Activated CD8-positive, alpha-beta memory T cell treated with anti-CD3 and anti-CD28 coated beads, Interleukin-2, amount 50 U/mL, for 1 hour (primary cell): ENCODE data around the gene IGHMBP2.

Source experiments
- DNase-seq: peaks from one replicate; pipeline ENCODE4 v3.0.0-alpha.2; 2020; ENCODE audit errors: extremely low read depth

The IGHMBP2 gene

GRCh38 chr11:68890490-68891231 is 13.0 kb upstream of the IGHMBP2 start:
- no peak for DNase-seq

- DNase-seq, result no peak
Measured at GRCh38 chr11:68891351-68891948, 12.2 kb upstream of the IGHMBP2 start.

DNA sequence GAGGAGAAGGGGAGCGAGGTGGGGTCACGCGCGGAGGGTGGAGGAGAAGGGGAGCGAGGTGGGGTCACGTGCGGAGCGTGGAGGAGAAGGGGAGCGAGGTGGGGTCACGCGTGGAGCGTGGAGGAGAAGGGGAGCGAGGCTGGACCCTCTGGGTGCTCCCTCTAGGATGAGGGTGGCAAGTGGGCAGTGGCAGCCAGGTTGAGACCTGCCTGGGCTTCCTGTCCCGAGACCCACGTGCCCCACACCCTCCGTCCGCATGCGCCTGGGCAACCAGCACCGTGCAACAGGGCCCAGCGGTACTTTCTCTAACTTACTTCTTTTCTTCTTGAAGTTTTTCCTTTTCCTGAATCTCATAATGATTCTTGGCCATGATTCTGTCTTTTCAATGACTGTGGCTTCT is 11.1 kb upstream of the IGHMBP2 start:
- no peak for DNase-seq

DNA sequence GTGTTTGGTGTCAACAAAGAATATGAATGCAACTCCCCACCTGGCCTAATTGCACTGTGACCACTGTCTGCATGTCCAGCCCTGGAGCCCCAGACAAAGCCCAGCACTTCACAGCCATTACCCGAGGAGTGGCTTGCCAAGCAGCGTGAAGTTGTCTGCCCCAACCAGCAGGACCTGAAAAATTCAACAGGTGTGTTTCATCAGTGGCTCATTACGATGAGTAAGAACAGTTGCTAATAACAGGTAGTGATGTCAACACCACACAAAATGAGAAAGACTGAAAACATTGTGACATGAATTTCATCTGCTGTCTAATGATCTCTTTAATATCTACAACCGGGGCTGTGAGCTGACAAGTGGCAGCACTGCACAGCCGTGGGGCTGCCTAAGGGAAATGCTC is 10.4 kb upstream of the IGHMBP2 start:
- no peak for DNase-seq

DNA sequence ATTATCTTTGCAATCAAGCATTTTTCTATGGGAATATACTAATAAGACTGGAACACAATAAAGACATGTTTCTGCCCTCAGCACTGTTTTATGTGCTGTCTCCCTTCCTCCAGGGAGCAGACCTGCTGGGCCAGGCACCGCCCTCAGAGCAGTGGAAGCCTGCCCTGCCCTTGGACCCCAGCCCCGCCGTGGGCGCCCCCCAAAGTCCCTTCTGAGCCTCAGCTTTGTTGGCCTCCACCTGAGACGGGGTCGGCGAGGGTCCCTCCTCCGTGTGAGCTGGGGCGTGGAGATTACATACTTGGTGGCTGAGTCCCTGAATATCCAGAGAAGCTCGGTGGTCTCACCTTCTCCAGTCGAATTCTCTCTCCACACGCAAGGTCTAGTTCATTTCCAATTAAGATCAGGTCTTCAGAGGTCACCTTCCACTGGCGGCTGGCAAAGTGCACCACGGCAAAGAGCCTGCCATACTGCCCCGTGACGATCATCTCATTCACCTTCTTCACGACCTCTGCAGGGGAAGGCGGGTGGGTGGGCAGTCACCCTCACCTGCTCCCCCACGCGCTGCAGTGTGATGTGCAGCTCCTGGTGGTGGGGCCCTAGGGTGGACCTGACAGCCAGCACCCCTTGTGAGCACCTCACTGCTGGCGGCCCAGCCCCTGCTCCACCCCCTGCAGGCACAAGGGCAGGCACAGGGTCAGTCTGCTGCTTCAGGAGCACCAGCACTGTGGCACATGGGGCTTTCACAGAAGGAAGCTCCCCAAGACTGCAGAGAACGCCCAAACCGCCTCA is 7.3 kb upstream of the IGHMBP2 start:
- DNase-seq, result no peak

- no peak for DNase-seq
Measured at GRCh38 chr11:68897441-68897840, 6.2 kb upstream of the IGHMBP2 start.

DNA sequence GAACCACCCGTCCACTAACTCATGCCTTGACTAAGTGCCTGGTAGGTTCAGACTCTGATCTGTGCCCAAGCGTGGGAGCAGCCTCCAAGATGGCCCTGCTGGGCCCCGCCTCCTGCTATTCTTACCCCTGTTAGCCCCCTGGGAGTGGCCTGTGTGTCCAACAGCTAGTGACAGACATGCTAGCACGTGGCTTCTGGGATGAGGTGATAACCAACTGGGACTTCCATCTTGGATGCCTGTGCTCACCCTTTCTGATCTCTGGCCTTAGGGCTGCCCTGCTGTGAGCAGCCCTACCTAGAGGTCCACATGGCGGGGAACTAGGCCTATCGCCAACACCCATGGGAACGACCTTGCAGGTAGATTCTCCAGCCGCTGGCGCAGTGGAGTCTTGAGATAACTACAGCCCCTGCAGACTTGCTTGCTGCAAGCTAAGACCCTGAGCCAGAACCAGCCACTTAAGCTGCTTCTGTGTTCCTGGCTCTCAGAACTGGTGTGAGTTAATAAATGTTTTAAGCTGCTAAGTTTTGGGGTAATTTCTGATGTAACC is 2.8 kb upstream of the IGHMBP2 start:
- no peak for DNase-seq

GRCh38 chr11:68904248-68904847 is 657 bp downstream of the IGHMBP2 start:
- no peak for DNase-seq

- no peak for DNase-seq
Measured at GRCh38 chr11:68905421-68906360, 2.0 kb downstream of the IGHMBP2 start.

DNA sequence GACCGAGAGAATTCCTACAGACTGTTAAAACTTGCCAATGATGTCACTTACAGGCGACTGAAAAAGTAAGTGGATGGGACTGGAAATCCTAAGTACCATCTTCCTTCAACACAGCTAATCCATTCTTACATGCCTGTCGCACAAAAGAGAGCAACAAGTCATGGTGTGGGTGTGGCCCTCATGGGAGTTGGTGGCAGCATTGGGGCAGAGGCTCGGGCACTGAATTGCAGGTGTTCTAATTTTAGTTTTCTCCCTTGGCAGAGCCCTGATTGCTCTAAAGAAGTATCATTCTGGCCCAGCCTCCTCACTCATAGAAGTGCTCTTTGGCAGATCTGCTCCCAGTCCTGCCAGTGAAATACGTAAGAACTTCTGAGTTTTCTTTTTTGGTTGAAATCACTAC is 4.6 kb downstream of the IGHMBP2 start:
- DNase-seq, result no peak

DNA sequence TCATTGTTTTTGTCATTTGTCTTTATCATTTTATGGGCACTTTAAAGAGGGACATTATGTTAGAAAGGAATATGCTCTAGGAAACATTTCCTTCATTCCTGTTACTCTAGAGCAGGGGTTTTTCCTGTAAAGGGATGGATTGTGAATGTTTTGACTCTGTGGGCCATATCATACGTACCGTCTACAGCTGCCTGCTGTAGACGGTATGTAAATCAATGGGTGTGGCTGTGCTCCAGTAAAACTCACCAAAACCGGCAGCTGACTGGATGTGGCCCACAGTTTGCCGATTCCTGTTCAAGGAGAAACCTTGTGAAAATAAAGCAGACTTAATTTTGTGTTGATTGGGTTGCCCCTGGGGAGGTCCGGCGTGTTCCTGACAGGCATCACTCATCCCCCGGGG is 7.3 kb downstream of the IGHMBP2 start:
- no peak for DNase-seq

GRCh38 chr11:68911731-68912130 is 8.0 kb downstream of the IGHMBP2 start:
- DNase-seq, result no peak

DNA sequence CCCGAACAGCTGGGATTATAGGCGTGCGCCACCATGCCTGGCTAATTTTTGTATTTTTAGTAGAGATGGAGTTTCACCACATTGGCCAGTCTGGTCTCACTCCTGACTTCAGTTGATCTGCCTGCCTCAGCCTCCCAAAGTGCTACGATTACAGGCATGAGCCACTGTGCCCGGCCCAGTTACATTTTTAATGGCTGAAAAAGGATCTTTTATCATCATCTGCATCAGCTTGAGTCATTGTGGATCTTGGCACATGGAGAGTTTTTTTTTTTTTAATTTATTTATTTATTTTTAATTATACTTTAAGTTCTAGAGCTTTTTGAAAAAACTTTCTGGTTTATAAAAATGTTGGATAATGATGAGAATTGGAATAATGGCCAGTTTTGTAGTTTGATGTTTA is 8.6 kb downstream of the IGHMBP2 start:
- no peak for DNase-seq

DNA sequence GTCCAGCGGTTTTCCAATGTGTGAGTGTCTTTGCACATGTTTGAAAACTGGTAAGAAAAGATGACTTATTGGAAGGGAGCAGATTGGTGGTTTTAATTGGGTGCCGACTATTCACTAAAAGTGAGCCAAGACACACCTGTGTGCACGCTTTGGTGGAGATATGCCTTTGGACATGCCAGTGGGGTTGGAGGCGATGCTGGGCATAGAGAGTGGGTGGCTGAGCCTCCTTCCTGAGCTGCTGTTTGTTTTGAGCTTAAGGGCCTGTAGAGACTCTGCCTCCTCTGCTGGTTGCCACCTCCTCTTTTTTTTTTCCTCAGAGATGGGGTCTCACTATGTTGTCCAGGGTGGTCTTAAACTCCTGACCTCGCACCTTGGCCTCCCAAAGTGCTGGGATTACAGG is 9.5 kb downstream of the IGHMBP2 start:
- DNase-seq, result no peak

DNA sequence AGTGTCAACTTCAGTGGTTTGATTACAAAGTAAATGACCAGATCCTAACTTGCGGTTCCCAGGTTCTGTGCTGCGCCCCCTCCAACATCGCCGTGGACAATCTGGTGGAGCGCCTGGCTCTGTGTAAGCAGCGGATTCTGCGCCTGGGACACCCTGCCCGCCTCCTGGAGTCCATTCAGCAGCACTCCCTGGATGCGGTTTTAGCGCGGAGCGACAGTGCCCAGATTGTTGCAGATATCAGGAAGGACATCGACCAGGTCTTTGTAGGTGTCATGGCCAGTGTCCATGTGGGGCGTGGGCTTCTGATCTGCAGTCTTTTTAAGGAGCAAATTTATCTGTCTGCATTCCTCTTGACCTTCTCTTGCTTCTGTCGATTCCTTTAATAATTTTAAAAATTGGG is 11.1 kb downstream of the IGHMBP2 start:
- no peak for DNase-seq

DNA sequence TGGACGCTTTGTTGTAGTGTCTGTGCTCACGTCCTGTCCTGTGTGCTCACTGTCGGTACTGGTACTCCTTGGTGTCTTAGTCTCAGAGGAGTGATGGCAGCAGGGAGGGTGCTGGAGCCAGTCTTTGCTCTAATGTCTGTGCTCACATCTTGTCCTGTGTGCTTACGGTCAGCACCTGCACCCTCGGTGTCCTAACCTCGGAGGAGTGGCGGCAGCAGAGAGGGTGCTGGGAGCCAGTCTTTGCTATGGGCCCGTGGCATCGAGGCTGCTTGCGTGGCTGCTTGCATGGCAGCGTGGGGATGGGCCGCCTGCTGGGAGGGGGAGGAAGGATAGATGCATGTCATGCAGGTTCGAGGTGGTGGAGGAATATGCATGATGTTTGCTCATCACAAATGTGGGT is 12.7 kb downstream of the IGHMBP2 start:
- no peak for DNase-seq

- no peak for DNase-seq
Measured at GRCh38 chr11:68923614-68924013, 19.9 kb downstream of the IGHMBP2 start.

DNA sequence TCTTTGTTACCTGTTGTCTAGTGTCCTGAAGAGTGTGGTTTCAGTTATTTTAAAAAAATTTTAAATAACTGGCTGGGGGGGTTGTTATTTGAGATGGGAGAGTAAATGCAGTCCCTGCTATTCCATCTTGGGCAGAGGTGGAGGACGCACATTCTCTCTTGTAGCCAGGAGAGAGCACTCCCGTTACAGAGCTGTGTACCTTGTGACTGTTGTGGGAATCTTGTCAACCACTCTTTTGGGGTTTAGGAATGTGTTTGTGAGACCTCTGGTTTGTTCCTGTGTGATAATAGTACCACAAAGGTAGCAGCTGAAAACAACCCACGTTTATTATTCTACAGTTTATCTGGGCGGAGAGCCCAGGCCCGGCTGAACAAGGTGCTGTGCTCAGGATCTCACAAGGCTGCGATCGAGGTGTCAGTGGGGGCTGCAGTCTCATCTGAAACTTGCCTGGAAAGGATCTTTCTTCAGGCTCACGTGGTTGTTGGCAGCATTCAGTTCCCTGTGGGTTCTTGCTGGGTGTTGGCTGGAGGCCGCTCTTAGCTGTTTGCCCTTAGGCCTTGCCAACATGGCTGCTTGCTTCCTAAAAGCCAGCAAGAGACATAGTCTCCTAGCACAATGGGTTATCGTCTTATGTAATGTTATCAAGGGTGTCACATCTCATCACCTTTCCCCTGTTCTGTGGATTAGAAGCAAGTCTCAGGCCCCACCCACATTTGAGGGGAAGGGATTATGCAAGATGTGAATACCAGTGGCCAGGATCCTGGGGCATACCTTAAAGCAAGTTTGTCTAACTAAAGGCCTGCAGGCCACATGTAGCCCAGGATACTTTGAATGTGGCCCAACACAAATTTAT is 20.6 kb downstream of the IGHMBP2 start:
- no peak for DNase-seq

- DNase-seq, result no peak
Measured at GRCh38 chr11:68925611-68926010, 21.9 kb downstream of the IGHMBP2 start.
